ENCODE results near the gene MBD2. TPM values are rescaled to one million over a fixed set of nuclear protein-coding genes. Genes with fewer than 3 reads are reported as not detected.

Gene MBD2
- total RNA-seq, 4 donors from 2014 or later: 12.7 to 21.7 (median 19.3) TPM

DNA sequence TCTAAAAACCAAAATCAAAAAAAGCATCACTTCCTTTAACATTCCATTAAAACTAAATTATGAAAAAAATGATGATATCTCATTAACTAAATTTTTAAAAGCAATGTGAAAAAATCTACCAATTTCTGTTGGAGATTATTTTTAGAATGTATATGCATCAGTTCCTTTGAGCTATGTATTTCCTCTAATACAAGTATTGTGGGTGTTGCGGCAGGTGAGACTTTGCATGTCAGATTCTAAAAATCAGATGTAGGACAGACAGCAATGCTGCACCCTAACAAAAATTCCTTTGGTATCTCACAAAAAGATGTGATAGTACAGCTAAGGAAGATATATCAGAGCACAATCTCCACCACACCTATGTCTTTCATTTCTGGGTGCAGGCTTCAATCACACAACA is 6.8 kb downstream of the MBD2 start:
- no peaks in the 10 kb centered on the region for H3K27me3 ChIP-seq
- DNase-seq (no peak), ATAC-seq (no peak)
- no peaks in the 10 kb centered on the region for H3K36me3 ChIP-seq
- H3K4me1 ChIP-seq: peaks cover 0 to 10% of the 10 kb centered on the region in 2 donors
- TF ChIP-seq CTCF (IDR thresholded peaks at IDR 0.05 in 4 of 5, conservative IDR thresholded peaks at IDR 0.05 in 1 of 5) (no peak), POLR2A (IDR thresholded peaks at IDR 0.05) (no peak)
- in situ Hi-C loops (cut with MboI; ENCODE audit: low sequenced_read_pairs in 4 of 4) (loop anchor here in 1 of 4 donors (10.0 kb wide), 1 partner anchor 57 kb away; no protein-coding TSS in a partner anchor), intact Hi-C loops (cut with DNase I; ENCODE audit: low total_unique reads) (no loop called here)
- no peak overlapping the region for H3K4me3 ChIP-seq
- H3K27ac ChIP-seq: no peak overlapping the region
- no peaks in the 10 kb centered on the region for H3K9me3 ChIP-seq

- no peaks in the 10 kb centered on the region for H3K9me3 ChIP-seq
- no peaks in the 10 kb centered on the region for H3K36me3 ChIP-seq
- H3K27me3 ChIP-seq: no peaks in the 10 kb centered on the region
- TF ChIP-seq POLR2A (IDR thresholded peaks at IDR 0.05): no peak
- intact Hi-C loops (cut with DNase I; ENCODE audit: low total_unique reads) (no loop called here), in situ Hi-C loops (cut with MboI; ENCODE audit: low sequenced_read_pairs in 4 of 4) (loop anchor here in 1 of 4 donors (10.0 kb wide), 1 partner anchor 60 kb away; no protein-coding TSS in a partner anchor)
- ATAC-seq: no peak
- DNase-seq: no peak
- H3K27ac ChIP-seq: no peak overlapping the region
- no peaks in the 10 kb centered on the region for H3K4me1 ChIP-seq
- no peak overlapping the region for H3K4me3 ChIP-seq
These were observed 9.4 kb downstream of the MBD2 start for GRCh38 chr18:54215069-54215468.

GRCh38 chr18:54210463-54210862 is 14.0 kb downstream of the MBD2 start:
- Histone ChIP-seq H3K4me1 (peaks cover 10 to 15% of the 10 kb centered on the region in 2 donors), H3K36me3 (no peaks in the 10 kb centered on the region), H3K9me3 (no peaks in the 10 kb centered on the region), H3K4me3 (no peak overlapping the region), H3K27ac (no peak overlapping the region), H3K27me3 (no peaks in the 10 kb centered on the region)
- DNase-seq: no peak
- no peak for TF ChIP-seq CTCF (IDR thresholded peaks at IDR 0.05 in 4 of 5, conservative IDR thresholded peaks at IDR 0.05 in 1 of 5)
- no peak for TF ChIP-seq POLR2A (IDR thresholded peaks at IDR 0.05)
- in situ Hi-C loops (cut with MboI; ENCODE audit: low sequenced_read_pairs in 4 of 4): loop anchor here in 1 of 4 donors (10.0 kb wide), 1 partner anchor 64 kb away; no protein-coding TSS in a partner anchor
- intact Hi-C loops (cut with DNase I; ENCODE audit: low total_unique reads): no loop called here
- ATAC-seq: no peak

GRCh38 chr18:54209471-54210180 is 14.8 kb downstream of the MBD2 start:
- in situ Hi-C loops (cut with MboI; ENCODE audit: low sequenced_read_pairs in 4 of 4) (loop anchor here in 1 of 4 donors (10.0 kb wide), 1 partner anchor 65 kb away; no protein-coding TSS in a partner anchor), intact Hi-C loops (cut with DNase I; ENCODE audit: low total_unique reads) (no loop called here)
- no peak for TF ChIP-seq POLR2A (IDR thresholded peaks at IDR 0.05)
- H3K4me1 ChIP-seq: peaks cover 11 to 15% of the 10 kb centered on the region in 2 donors
- H3K36me3 ChIP-seq: no peaks in the 10 kb centered on the region
- ATAC-seq (no peak), DNase-seq (no peak)
- H3K9me3 ChIP-seq: no peaks in the 10 kb centered on the region
- H3K27ac ChIP-seq: no peak overlapping the region
- H3K27me3 ChIP-seq: no peaks in the 10 kb centered on the region
- H3K4me3 ChIP-seq: no peak overlapping the region

- intact Hi-C loops (cut with DNase I; ENCODE audit: low total_unique reads) (no loop called here), in situ Hi-C loops (cut with MboI; ENCODE audit: low sequenced_read_pairs in 4 of 4) (no loop called here)
- Histone ChIP-seq H3K27ac (no peak overlapping the region), H3K27me3 (no peaks in the 10 kb centered on the region), H3K9me3 (no peaks in the 10 kb centered on the region), H3K4me3 (no peak overlapping the region), H3K36me3 (peaks cover 0 to 17% of the 10 kb centered on the region in 2 donors), H3K4me1 (peaks cover 11 to 15% of the 10 kb centered on the region in 2 donors)
- ATAC-seq (no peak), DNase-seq (no peak)
- no peak for TF ChIP-seq POLR2A (IDR thresholded peaks at IDR 0.05)
- TF ChIP-seq CTCF (IDR thresholded peaks at IDR 0.05 in 4 of 5, conservative IDR thresholded peaks at IDR 0.05 in 1 of 5): no peak
These were observed 18.0 kb downstream of the MBD2 start for GRCh38 chr18:54206447-54206846.
